Measurements from ENCODE around the gene TRIP12.
"Not testable (repeated sequence)": the region's sequence is repeated elsewhere in the genome, so short reads cannot be mapped to it uniquely, and the experiment has no call there.

The TRIP12 gene

DNA sequence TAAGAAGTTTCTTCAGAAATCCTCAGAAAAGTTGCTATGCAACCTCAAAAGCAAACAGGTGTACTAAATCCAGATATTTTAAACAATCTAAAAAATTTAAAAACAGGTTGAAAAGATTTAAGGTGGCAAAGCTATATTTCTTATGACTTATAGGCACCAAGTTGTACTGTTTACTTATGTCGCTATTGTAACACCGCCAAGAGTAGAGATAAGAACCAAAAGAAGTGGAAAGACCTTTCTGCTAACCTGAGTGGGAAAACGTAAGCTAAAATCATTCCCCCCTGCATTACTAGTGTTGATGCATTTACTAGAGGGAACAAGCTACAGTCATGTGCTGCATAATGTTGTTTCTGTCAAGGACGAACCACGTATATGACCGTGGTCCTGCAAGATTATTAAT is 83.1 kb downstream of the TRIP12 start:
- no peak overlapping the region for H3K27ac ChIP-seq (ENCODE audit: insufficient read depth in 1 of 2, low read depth in 1 of 2, low read length in 2 of 2, poor library complexity in 1 of 2, severe bottlenecking in 2 of 2)
- no peaks in the 10 kb centered on the region for H3K9me3 ChIP-seq (ENCODE audit: control extremely low read depth in 1 of 5, control insufficient read depth in 4 of 5, insufficient read depth in 2 of 5, low read depth in 1 of 5, low read length in 4 of 5)
- POLR2A ChIA-PET, result no interaction called here
- peaks cover 0 to 10% (median 5%) of the 10 kb centered on the region in 4 experiments for H3K4me1 ChIP-seq (ENCODE audit: control extremely low read depth in 1 of 4, control insufficient read depth in 4 of 4, insufficient read depth in 4 of 4, low read length in 3 of 4)
- H3K36me3 ChIP-seq (ENCODE audit: control insufficient read depth in 4 of 4, insufficient read depth in 4 of 4, low read length in 3 of 4), result peaks cover 4 to 44% (median 22%) of the 10 kb centered on the region in 4 experiments
- H3K27me3 ChIP-seq (replicated peaks in 2 of 5; ENCODE audit: control insufficient read depth in 4 of 5, insufficient read depth in 5 of 5, low read length in 4 of 5), result no peaks in the 10 kb centered on the region
- CTCF ChIA-PET, result interaction anchor here (0.9 to 2.0 kb wide), 2 partner anchors 16 to 72 kb away, joined by 3 to 4 read pairs; no protein-coding TSS in a partner anchor
- no peak for DNase-seq
- no peak overlapping the region for H3K4me3 ChIP-seq (ENCODE audit: control insufficient read depth in 1 of 7, extremely low read depth in 1 of 7, insufficient read depth in 4 of 7, low read depth in 2 of 7, low read length in 6 of 7)
- 86% methylated on average over 1 of the region's 6 CpGs for WGBS (ENCODE audit: insufficient coverage)

DNA sequence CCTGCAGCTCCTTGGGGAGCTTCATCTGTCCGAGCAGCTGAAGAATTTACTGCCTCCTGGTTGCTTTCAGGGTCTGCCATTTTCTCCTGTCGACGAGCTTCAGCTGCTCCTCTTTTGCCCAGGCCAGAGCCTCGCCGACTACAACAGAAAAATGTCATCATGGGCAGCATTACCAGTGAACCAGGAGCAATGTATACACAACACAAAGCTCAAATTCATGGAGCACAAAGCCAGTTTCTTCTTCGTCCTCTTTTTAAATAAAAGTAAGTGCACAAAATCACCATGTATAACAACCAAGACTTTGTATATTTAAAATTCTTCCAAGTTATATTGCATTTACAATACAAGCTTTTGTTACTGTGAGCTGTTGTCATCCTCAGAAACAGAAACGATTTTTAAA is 85.0 kb downstream of the TRIP12 start:
- H3K27ac ChIP-seq (ENCODE audit: insufficient read depth in 1 of 2, low read depth in 1 of 2, low read length in 2 of 2, poor library complexity in 1 of 2, severe bottlenecking in 2 of 2), result no peak overlapping the region
- no peaks in the 10 kb centered on the region for H3K9me3 ChIP-seq (ENCODE audit: control extremely low read depth in 1 of 5, control insufficient read depth in 4 of 5, insufficient read depth in 2 of 5, low read depth in 1 of 5, low read length in 4 of 5)
- H3K27me3 ChIP-seq (replicated peaks in 2 of 5; ENCODE audit: control insufficient read depth in 4 of 5, insufficient read depth in 5 of 5, low read length in 4 of 5), result no peaks in the 10 kb centered on the region
- 100% methylated on average over 1 of the region's 7 CpGs for WGBS (ENCODE audit: insufficient coverage)
- peaks cover 0 to 15% (median 5%) of the 10 kb centered on the region in 4 experiments for H3K4me1 ChIP-seq (ENCODE audit: control extremely low read depth in 1 of 4, control insufficient read depth in 4 of 4, insufficient read depth in 4 of 4, low read length in 3 of 4)
- ChIA-PET CTCF (interaction anchor here (0.7 to 1.9 kb wide), 4 partner anchors 9 to 34 kb away, joined by 3 to 6 read pairs (median 4); no protein-coding TSS in a partner anchor), POLR2A (no interaction called here)
- H3K36me3 ChIP-seq (ENCODE audit: control insufficient read depth in 4 of 4, insufficient read depth in 4 of 4, low read length in 3 of 4), result peaks cover 4 to 44% (median 22%) of the 10 kb centered on the region in 4 experiments
- no peak overlapping the region for H3K4me3 ChIP-seq (ENCODE audit: control insufficient read depth in 1 of 7, extremely low read depth in 1 of 7, insufficient read depth in 4 of 7, low read depth in 2 of 7, low read length in 6 of 7)
- no peak for DNase-seq

DNA sequence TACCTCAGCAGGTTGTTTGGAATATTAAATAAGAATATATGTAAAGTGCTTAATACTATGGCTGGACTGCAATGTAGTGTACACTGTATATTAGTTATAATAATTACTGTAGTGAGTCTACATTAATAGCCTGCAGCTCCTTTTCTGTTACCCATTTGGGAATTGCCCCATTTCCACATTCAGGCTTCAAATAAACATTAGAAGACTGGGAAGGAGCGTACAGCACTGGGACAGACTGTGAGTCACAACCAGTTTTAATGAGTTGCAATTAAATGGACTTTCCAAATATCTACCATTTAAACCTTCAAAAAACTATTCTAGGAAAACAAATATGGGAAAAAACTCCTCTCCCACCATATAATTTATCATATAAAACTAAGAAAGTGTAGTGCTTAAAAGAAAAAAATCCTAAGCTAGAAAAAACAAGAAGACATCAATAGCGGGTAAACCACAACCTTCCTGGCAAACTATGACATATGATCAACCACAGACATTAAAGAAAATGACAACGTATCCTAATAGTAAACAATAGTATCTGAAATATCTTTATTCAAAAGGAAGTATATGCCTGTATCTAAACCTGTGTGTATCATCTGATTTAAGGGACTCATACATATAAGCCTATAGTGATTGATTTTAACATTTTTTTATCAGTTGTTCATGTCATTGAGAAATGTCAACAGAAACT is 86.1 kb downstream of the TRIP12 start:
- Histone ChIP-seq H3K9me3 (ENCODE audit: control extremely low read depth in 1 of 5, control insufficient read depth in 4 of 5, insufficient read depth in 2 of 5, low read depth in 1 of 5, low read length in 4 of 5) (no peaks in the 10 kb centered on the region), H3K4me1 (ENCODE audit: control extremely low read depth in 1 of 4, control insufficient read depth in 4 of 4, insufficient read depth in 4 of 4, low read length in 3 of 4) (peaks cover 0 to 15% (median 5%) of the 10 kb centered on the region in 4 experiments), H3K27me3 (replicated peaks in 2 of 5; ENCODE audit: control insufficient read depth in 4 of 5, insufficient read depth in 5 of 5, low read length in 4 of 5) (no peaks in the 10 kb centered on the region), H3K27ac (ENCODE audit: insufficient read depth in 1 of 2, low read depth in 1 of 2, low read length in 2 of 2, poor library complexity in 1 of 2, severe bottlenecking in 2 of 2) (no peak overlapping the region), H3K36me3 (ENCODE audit: control insufficient read depth in 4 of 4, insufficient read depth in 4 of 4, low read length in 3 of 4) (peaks cover 2 to 45% (median 21%) of the 10 kb centered on the region in 4 experiments), H3K4me3 (ENCODE audit: control insufficient read depth in 1 of 7, extremely low read depth in 1 of 7, insufficient read depth in 4 of 7, low read depth in 2 of 7, low read length in 6 of 7) (no peak overlapping the region)
- DNase-seq, result peak; percentile 9 to 54 (median 47)
- CTCF ChIA-PET, result interaction anchor here (0.7 to 1.2 kb wide), 5 partner anchors 8 to 34 kb away, joined by 3 to 4 read pairs (median 3); no protein-coding TSS in a partner anchor
- WGBS (ENCODE audit: insufficient coverage), result no CpG with 5 or more reads among the region's 3 CpGs
- POLR2A ChIA-PET, result no interaction called here

DNA sequence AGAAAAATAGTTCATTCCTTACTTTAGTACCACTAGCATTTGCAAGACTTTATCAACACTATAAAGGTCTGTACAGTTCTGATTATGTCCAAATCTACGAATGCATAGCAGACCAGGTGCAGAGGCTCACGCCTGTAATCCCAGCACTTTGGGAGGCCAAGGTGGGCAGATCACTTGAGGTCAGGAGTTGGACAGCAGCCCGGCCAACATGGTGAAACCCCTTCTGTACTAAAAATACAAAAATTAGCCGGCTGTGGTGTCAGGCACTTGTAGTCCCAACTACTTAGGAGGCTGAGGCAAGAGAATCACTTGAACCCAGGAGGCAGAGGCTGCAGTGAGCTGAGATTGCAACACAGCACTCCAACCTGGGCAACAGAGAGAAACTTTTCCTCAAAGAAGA is 87.4 kb downstream of the TRIP12 start:
- H3K27ac ChIP-seq (ENCODE audit: insufficient read depth in 1 of 2, low read depth in 1 of 2, low read length in 2 of 2, poor library complexity in 1 of 2, severe bottlenecking in 2 of 2); DNase-seq; H3K27me3 ChIP-seq (replicated peaks in 2 of 5; ENCODE audit: control insufficient read depth in 4 of 5, insufficient read depth in 5 of 5, low read length in 4 of 5); H3K9me3 ChIP-seq (ENCODE audit: control extremely low read depth in 1 of 5, control insufficient read depth in 4 of 5, insufficient read depth in 2 of 5, low read depth in 1 of 5, low read length in 4 of 5); POLR2A ChIA-PET; H3K4me3 ChIP-seq (ENCODE audit: control insufficient read depth in 1 of 7, extremely low read depth in 1 of 7, insufficient read depth in 4 of 7, low read depth in 2 of 7, low read length in 6 of 7): not testable (repeated sequence)
- H3K4me1 ChIP-seq (ENCODE audit: control extremely low read depth in 1 of 4, control insufficient read depth in 4 of 4, insufficient read depth in 4 of 4, low read length in 3 of 4), result peaks cover 0 to 15% (median 5%) of the 10 kb centered on the region in 4 experiments
- peaks cover 5 to 46% (median 18%) of the 10 kb centered on the region in 4 experiments for H3K36me3 ChIP-seq (ENCODE audit: control insufficient read depth in 4 of 4, insufficient read depth in 4 of 4, low read length in 3 of 4)
- WGBS (ENCODE audit: insufficient coverage), result 100% methylated on average over 2 of the region's 4 CpGs
- CTCF ChIA-PET, result interaction anchor here (1.2 kb wide), 2 partner anchors 13 to 33 kb away, joined by 3 read pairs; no protein-coding TSS in a partner anchor

DNA sequence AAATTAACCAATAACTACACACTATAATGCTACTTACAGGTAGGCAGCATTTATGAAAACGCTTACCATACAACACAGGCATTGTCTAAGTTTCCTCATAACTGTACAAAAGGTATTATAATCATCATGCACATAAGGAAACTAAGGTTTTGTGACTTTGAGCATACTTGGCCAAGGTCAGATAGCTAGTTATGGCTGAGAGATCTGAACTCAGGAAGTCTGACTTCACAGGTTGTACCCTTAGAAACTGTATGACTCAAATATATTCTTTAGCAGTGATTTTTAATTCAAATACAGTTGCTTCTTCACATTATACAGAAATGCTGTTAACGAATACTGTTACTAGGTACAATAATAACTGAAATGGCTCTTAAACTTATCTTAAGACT is 89.3 kb downstream of the TRIP12 start:
- POLR2A ChIA-PET, result no interaction called here
- DNase-seq, result no peak
- Histone ChIP-seq H3K27ac (ENCODE audit: insufficient read depth in 1 of 2, low read depth in 1 of 2, low read length in 2 of 2, poor library complexity in 1 of 2, severe bottlenecking in 2 of 2) (no peak overlapping the region), H3K9me3 (ENCODE audit: control extremely low read depth in 1 of 5, control insufficient read depth in 4 of 5, insufficient read depth in 2 of 5, low read depth in 1 of 5, low read length in 4 of 5) (no peaks in the 10 kb centered on the region), H3K36me3 (ENCODE audit: control insufficient read depth in 4 of 4, insufficient read depth in 4 of 4, low read length in 3 of 4) (peaks cover 6 to 46% (median 27%) of the 10 kb centered on the region in 4 experiments), H3K4me3 (ENCODE audit: control insufficient read depth in 1 of 7, extremely low read depth in 1 of 7, insufficient read depth in 4 of 7, low read depth in 2 of 7, low read length in 6 of 7) (no peak overlapping the region), H3K4me1 (ENCODE audit: control extremely low read depth in 1 of 4, control insufficient read depth in 4 of 4, insufficient read depth in 4 of 4, low read length in 3 of 4) (peaks cover 0 to 15% (median 5%) of the 10 kb centered on the region in 4 experiments), H3K27me3 (replicated peaks in 2 of 5; ENCODE audit: control insufficient read depth in 4 of 5, insufficient read depth in 5 of 5, low read length in 4 of 5) (no peaks in the 10 kb centered on the region)
- CTCF ChIA-PET, result interaction anchor here (0.9 kb wide), 1 partner anchor 778 kb away, joined by 3 read pairs; no protein-coding TSS in a partner anchor
- WGBS (ENCODE audit: insufficient coverage), result no CpG with 5 or more reads among the region's 2 CpGs

DNA sequence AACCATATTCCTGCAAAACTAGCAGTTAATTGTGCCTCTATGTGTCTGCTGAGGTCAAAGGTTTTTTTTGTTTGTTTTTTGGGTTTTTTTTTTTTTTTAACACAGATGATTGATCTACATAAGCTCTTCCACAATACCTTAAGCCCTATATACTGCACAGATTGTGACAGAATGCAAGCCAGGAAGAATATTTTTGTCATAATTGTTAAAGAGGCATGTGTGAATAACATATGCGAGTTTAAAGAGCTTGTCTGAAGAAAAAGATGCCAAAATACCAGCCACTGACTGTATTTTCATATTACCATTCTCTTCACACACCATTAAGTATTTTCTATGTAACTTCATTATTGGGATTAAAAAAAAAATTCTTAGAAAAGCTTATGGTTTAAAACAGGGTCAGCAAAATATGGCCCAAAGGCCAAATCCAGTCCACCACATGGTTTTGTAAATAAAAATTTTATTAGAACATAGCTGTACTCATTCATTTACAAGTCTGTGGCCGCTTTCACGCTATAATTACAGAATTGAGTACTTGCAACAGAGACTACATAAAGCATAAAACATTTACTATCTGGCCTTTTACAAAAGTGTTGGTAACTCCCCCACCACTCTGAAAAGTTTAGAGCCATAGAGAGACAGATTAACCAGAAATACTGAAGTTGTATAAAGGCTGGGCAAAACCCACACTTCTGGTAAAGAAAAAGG is 89.9 kb downstream of the TRIP12 start:
- WGBS (ENCODE audit: insufficient coverage), result no CpG with 5 or more reads among the region's 3 CpGs
- Histone ChIP-seq H3K4me1 (ENCODE audit: control extremely low read depth in 1 of 4, control insufficient read depth in 4 of 4, insufficient read depth in 4 of 4, low read length in 3 of 4) (peaks cover 0 to 15% (median 5%) of the 10 kb centered on the region in 4 experiments), H3K27me3 (replicated peaks in 2 of 5; ENCODE audit: control insufficient read depth in 4 of 5, insufficient read depth in 5 of 5, low read length in 4 of 5) (no peaks in the 10 kb centered on the region), H3K36me3 (ENCODE audit: control insufficient read depth in 4 of 4, insufficient read depth in 4 of 4, low read length in 3 of 4) (peaks cover 6 to 45% (median 29%) of the 10 kb centered on the region in 4 experiments), H3K4me3 (ENCODE audit: control insufficient read depth in 1 of 7, extremely low read depth in 1 of 7, insufficient read depth in 4 of 7, low read depth in 2 of 7, low read length in 6 of 7) (no peak overlapping the region), H3K9me3 (ENCODE audit: control extremely low read depth in 1 of 5, control insufficient read depth in 4 of 5, insufficient read depth in 2 of 5, low read depth in 1 of 5, low read length in 4 of 5) (no peaks in the 10 kb centered on the region), H3K27ac (ENCODE audit: insufficient read depth in 1 of 2, low read depth in 1 of 2, low read length in 2 of 2, poor library complexity in 1 of 2, severe bottlenecking in 2 of 2) (no peak overlapping the region)
- DNase-seq, result no peak
- ChIA-PET POLR2A (no interaction called here), CTCF (interaction anchor here (0.9 to 2.0 kb wide), 2 partner anchors 79 to 779 kb away, joined by 3 to 6 read pairs; no protein-coding TSS in a partner anchor)

DNA sequence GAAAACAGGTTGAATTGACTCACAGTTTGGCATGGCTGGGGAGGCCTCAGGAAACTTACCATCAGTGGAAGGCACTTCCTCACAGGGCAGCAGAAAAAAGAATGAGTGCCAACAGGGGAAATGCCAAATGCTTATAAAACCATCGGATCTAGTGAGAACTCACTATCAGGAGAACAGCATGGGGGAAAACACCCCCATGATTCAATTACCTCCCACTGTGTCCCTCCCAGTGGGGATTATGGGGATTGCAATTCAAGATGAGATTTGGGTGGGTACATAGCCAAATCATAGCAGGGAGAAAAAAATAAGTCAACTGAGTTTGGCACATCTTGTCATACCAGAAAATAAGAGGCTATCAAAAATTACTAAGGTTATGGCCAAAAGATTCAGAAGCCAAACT is 96.3 kb downstream of the TRIP12 start:
- WGBS (ENCODE audit: insufficient coverage), result no CpG with 5 or more reads among the region's 1 CpG
- ChIA-PET CTCF (no interaction called here), POLR2A (no interaction called here)
- DNase-seq, result no peak
- no peak overlapping the region for H3K4me3 ChIP-seq (ENCODE audit: control insufficient read depth in 1 of 7, extremely low read depth in 1 of 7, insufficient read depth in 4 of 7, low read depth in 2 of 7, low read length in 6 of 7)
- peaks cover 0 to 8% (median 4%) of the 10 kb centered on the region in 5 experiments for H3K9me3 ChIP-seq (ENCODE audit: control extremely low read depth in 1 of 5, control insufficient read depth in 4 of 5, insufficient read depth in 2 of 5, low read depth in 1 of 5, low read length in 4 of 5)
- peaks cover 11 to 64% (median 47%) of the 10 kb centered on the region in 4 experiments for H3K36me3 ChIP-seq (ENCODE audit: control insufficient read depth in 4 of 4, insufficient read depth in 4 of 4, low read length in 3 of 4)
- H3K27me3 ChIP-seq (replicated peaks in 2 of 5; ENCODE audit: control insufficient read depth in 4 of 5, insufficient read depth in 5 of 5, low read length in 4 of 5), result no peaks in the 10 kb centered on the region
- no peaks in the 10 kb centered on the region for H3K4me1 ChIP-seq (ENCODE audit: control extremely low read depth in 1 of 4, control insufficient read depth in 4 of 4, insufficient read depth in 4 of 4, low read length in 3 of 4)
- H3K27ac ChIP-seq (ENCODE audit: insufficient read depth in 1 of 2, low read depth in 1 of 2, low read length in 2 of 2, poor library complexity in 1 of 2, severe bottlenecking in 2 of 2), result no peak overlapping the region

Measured in common myeloid progenitor, CD34-positive (primary cell).